GM19463 (cell line): ENCODE results near the gene SMYD3.

Experiments
- ATAC-seq: cut with Tn5 transposase; IDR thresholded peaks from one replicate; pipeline ENCODE4 v1.9.1; 2021; ENCODE audit warnings: mild to moderate bottlenecking, moderate library complexity; ENCODE audit not compliant: unreplicated experiment

The SMYD3 gene

DNA sequence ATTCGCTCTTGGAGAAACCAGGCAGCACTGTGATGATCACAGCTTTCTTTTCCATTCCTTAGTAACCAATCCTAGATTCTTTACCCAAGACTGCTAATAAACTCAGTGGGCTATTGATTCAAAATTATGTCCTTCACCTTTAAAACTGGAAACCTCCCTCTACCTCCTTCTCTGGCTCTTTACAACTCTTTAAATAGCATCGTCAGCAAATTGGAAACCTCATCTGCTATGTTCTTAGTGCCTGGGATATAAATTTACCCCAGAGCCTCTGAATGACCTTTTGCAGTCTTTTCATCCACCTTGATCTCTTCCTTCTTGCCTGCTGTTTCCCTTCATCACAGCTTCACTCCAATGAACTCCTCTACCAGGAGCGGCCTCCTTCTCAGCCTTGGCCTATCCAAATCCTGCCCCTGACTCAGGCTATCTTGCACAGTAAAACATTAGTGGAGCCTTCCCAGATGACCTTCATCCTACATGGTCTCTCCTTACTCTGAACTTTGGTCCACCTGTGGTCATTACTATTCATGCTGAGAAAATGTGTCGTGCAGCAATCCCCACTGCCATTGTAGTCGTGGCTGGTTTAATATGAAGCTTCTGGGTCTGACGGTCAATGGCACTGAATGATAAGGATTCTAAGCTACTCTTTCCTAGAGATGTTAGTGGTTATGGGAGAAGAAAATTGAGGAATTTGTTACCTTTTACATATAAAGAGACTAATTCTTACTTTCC lies 644.1 kb downstream of the SMYD3 start:
- no peak for ATAC-seq

DNA sequence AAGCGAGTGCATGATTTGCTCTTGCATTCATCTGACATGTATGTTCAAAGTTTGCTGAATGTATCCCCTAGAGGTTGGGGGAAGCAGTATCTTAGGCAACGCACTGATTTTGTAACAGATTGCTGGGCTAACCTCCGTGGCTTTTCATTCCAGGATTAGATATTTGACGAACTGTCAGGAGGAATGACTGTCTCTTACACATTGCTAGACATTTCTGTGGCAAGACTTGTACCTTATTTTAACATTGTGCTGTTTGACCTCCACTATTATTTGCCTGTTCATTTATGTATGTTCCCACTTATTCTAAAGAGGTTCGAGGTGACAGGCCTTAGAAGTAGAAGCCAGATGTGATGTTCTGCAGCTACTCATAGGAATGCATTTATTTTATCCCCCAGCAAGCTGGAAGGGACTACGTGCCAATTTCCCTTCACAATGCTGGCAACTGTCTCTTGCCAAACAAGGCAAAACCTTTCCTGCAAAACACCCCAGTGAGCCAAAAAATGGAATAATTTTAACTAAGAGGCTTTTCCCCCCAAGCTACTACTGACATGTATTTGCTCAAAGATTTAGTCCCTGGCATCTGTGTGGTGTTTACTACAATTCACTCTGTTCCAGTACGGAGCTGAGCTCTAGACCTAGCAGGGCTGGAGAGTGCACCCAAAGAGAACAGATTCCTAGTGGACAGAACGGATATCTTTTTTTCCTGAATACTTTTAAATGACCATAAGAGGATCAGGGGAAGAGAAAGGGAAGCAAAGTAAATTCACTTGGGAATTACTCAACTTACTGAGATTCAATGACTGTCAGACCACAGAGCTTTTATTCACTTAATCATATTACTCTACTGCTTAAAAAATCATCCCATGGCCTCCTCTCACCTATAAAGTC lies 646.2 kb downstream of the SMYD3 start:
- ATAC-seq: no peak

GRCh38 chr1:245859493-245860114 lies 647.5 kb downstream of the SMYD3 start:
- ATAC-seq: no peak

GRCh38 chr1:245858722-245859492 lies 648.2 kb downstream of the SMYD3 start:
- ATAC-seq: no peak

GRCh38 chr1:245858022-245858721 lies 648.9 kb downstream of the SMYD3 start:
- ATAC-seq: no peak

GRCh38 chr1:245856944-245857531 lies 650.0 kb downstream of the SMYD3 start:
- no peak for ATAC-seq

- no peak for ATAC-seq
These were observed 651.0 kb downstream of the SMYD3 start for GRCh38 chr1:245855846-245856730.

GRCh38 chr1:245853291-245853690 lies 653.8 kb downstream of the SMYD3 start:
- ATAC-seq: no peak

GRCh38 chr1:245843101-245843500 lies 664.0 kb downstream of the SMYD3 start:
- no peak for ATAC-seq

GRCh38 chr1:245842106-245842505 lies 665.0 kb downstream of the SMYD3 start:
- no peak for ATAC-seq

GRCh38 chr1:245840971-245841370 lies 666.1 kb downstream of the SMYD3 start:
- ATAC-seq: no peak

- no peak for ATAC-seq
These were observed 669.4 kb downstream of the SMYD3 start for GRCh38 chr1:245837718-245838117.

DNA sequence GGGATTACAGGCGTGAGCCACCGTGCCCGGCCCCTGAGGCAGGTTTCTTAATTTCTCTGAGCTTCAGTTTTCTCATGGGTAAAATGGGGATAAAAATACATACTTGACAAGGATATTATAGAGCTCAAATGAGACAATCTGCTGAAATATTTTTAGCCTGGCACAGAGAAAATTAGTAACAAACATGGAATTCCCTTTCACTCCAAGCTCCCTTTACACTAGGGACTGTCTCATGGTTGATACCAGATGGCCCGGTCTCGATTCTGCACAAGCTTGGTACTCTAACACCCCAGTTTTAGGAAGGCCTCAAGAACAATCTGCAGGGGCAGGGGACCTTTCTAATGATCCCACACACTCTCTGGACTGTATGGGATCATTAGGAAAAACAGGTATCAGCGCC lies 671.7 kb downstream of the SMYD3 start:
- no peak for ATAC-seq

DNA sequence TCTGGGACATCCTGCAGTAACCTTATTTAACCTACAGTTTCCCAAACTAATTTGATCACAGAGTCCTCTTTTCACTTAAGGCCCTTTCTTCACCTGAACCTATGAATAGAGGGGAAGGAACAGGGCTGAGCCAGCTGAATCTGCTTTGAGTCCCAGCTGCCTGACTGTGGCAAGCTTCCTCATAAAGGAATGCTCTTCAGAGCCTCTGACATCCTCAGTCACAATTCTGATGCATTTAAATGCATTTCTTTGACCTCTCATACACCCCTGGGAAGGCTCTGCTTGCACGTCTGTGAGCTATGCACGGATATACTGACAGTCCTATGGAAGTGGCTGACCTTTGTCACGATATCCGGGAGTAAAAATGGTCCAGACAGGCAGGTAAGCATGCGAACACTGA lies 673.1 kb downstream of the SMYD3 start:
- no peak for ATAC-seq

DNA sequence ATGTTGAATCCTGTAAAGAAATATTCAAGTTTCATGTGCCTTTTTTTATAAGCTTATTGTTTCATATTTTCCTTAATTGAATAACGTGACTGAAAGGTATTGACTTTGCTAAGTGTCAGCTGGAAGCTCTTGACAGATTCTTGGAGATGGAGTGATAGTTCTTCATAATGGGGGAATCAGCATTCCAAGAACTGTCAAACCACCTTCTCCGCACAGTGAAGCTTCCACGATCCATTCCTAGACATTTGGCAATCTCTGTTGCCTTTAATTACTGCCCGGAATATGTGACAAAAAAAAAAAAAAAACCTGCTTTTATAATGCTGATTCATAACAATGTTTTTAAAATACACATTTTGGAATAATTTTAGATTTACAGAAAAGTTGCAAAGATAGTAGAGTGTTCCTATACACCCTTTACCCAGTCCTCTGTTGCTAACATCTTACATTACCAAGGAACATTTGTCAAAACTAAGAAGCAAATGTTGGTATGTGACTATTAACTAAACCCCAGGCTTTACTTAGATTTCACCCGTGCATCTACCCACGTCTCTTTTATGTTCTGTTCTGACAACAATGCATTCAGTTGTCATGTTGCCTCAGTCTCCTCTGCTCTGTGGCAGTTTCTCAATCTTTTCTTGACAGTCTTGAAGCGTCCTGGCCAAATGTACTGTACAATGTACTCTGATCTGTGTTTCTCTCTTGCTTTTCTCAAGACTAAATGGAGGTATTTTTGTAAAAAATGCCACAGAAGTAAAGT lies 674.1 kb downstream of the SMYD3 start:
- no peak for ATAC-seq

- ATAC-seq: no peak
These were observed 675.6 kb downstream of the SMYD3 start for GRCh38 chr1:245831518-245831917.

- ATAC-seq: no peak
These were observed 677.3 kb downstream of the SMYD3 start for GRCh38 chr1:245829826-245830225.

DNA sequence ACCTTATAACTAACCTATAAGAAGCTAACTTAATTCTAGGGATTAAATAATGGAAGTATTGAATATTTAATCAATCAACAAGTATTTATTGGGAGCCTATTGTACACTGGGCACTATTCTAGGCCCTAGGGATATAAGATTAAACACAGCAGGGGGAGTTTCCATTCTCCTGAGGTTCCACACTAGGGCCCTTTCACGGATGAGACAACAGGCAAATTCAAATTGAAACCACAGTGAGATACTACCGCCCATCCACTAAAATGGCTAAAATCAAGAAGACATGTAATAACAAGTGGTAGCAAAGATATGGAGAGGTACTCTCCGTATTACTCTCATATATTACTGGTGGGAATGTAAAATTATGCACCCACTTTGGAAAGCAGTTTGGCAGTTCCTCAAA lies 677.9 kb downstream of the SMYD3 start:
- ATAC-seq: no peak
